OCI-LY7 (cell line): Measurements from ENCODE around the gene RNASE2. TPM values are rescaled to one million over a fixed set of nuclear protein-coding genes. Genes with fewer than 3 reads are reported as not detected.
A peak's percentile ranks its signal among the peaks of the same experiment; 100 is the strongest.

Experiments
- BruUV-seq: library from RNA; stranded (reverse); fragments of 400-500 nt; replicated peaks from 2 replicates; lab custom pipeline; 2021; lab: Mats Ljungman, UMichigan
- CTCF ChIA-PET: fragments of 300-600 bp; sonication (Branson Sonifier 250); formaldehyde crosslinking; loops from one replicate; lab custom pipeline; 2022; ENCODE audit warnings: antibody characterized with exemption; ENCODE audit not compliant: unreplicated experiment; lab: Charles Lee
- POLR2A ChIA-PET: fragments of 300-600 bp; sonication (Branson Sonifier 250); formaldehyde crosslinking; loops from one replicate; lab custom pipeline; 2022; ENCODE audit warnings: antibody characterized with exemption; lab: Charles Lee
- DNase-seq: peaks from one replicate; pipeline ENCODE4 v3.0.0-alpha.2; 2015; ENCODE audit warnings: low spot score
- H2AFZ ChIP-seq: fragments of 200-600 bp; sonication (generic), shearing (Covaris generic); 2 replicates; pipeline ENCODE4 v1.6.1; 2014; ENCODE audit warnings: mild to moderate bottlenecking, antibody characterized with exemption, low read length, moderate library complexity
- H3K27ac ChIP-seq: fragments of 200-600 bp; sonication (generic); 2 replicates; pipeline ENCODE4 v1.5.1; 2014; ENCODE audit warnings: mixed run types, low read depth, mild to moderate bottlenecking, moderate library complexity, low read length, inconsistent platforms; ENCODE audit not compliant: poor library complexity, severe bottlenecking
- H3K36me3 ChIP-seq: fragments of 200-600 bp; sonication (generic); 2 replicates; pipeline ENCODE4 v1.6.1; 2014; ENCODE audit warnings: mild to moderate bottlenecking, antibody characterized with exemption, low read length, moderate library complexity, mixed read lengths; ENCODE audit not compliant: insufficient read depth
- H3K4me1 ChIP-seq: fragments of 200-600 bp; sonication (generic); 2 replicates; pipeline ENCODE4 v1.5.1; 2014; ENCODE audit warnings: mild to moderate bottlenecking, low read length; ENCODE audit not compliant: insufficient read depth, poor library complexity, severe bottlenecking
- H3K4me2 ChIP-seq: fragments of 200-600 bp; sonication (generic); 2 replicates; pipeline ENCODE4 v1.6.1; 2014; ENCODE audit warnings: mild to moderate bottlenecking, low read length
- H3K4me3 ChIP-seq: fragments of 200-600 bp; sonication (generic); 2 replicates; pipeline ENCODE4 v1.5.1; 2014; ENCODE audit warnings: mild to moderate bottlenecking, low read depth, low read length; ENCODE audit not compliant: poor library complexity, severe bottlenecking
- H3K79me2 ChIP-seq: fragments of 200-600 bp; sonication (generic); 2 replicates; pipeline ENCODE4 v1.6.1; 2016; ENCODE audit warnings: low read depth, mild to moderate bottlenecking, low read length, moderate library complexity, mixed read lengths; ENCODE audit not compliant: insufficient read depth
- H3K9me2 ChIP-seq: fragments of 200-600 bp; sonication (generic); 2 replicates; pipeline ENCODE4 v1.6.1; 2016; ENCODE audit warnings: mild to moderate bottlenecking, low read length, mixed read lengths; ENCODE audit not compliant: insufficient read depth
- H3K9me3 ChIP-seq: fragments of 200-600 bp; sonication (generic); 2 replicates; pipeline ENCODE4 v1.6.1; 2014; ENCODE audit warnings: mild to moderate bottlenecking, mixed run types, low read length, mixed read lengths
- H4K20me1 ChIP-seq: fragments of 200-600 bp; sonication (generic); 2 replicates; pipeline ENCODE4 v1.6.1; 2014; ENCODE audit warnings: mild to moderate bottlenecking, antibody characterized with exemption, low read length, moderate library complexity, mixed read lengths; ENCODE audit not compliant: insufficient read depth
- CTCF ChIP-seq: fragments of 200-600 bp; sonication (generic); conservative IDR thresholded peaks from 2 replicates; pipeline ENCODE4 v1.5.1; 2014; ENCODE audit warnings: mild to moderate bottlenecking, antibody characterized with exemption, low read length, moderate library complexity, mixed read lengths
- EZH2phosphoT487 ChIP-seq: fragments of 200-600 bp; sonication (generic); IDR thresholded peaks from 2 replicates; pipeline ENCODE4 v1.6.1; 2018; ENCODE audit warnings: low read depth, borderline replicate concordance, mild to moderate bottlenecking, mixed run types, antibody characterized with exemption, low read length, moderate library complexity, mixed read lengths
- intact Hi-C: fragments of 100-400 bp; cut with micrococcal nuclease; formaldehyde crosslinking; loops from one replicate; pipeline ENCODE4 v1.10.0; 2022; ENCODE audit not compliant: unreplicated experiment
- total RNA-seq, 2 experiments: library from RNA; depleted of rRNA in 1 of 2; stranded (reverse); fragments of >200 nt in 1 of 2; shearing (Covaris generic) in 1 of 2; gene quantifications; 2 replicates each; pipeline ENCODE4 v1.2.3, GENCODE V29; 2014 to 2022

Gene RNASE2
- total RNA-seq, 2 experiments from 2014 or later, result not detected

GRCh38 chr14:20986811-20987210 is 31.5 kb downstream of the RNASE2 start:
- no peak overlapping the region for H3K4me2 ChIP-seq
- H2AFZ ChIP-seq, result no peak overlapping the region
- DNase-seq, result no peak
- TF ChIP-seq CTCF, result no peak
- TF ChIP-seq EZH2phosphoT487, result no peak
- no peaks in the 10 kb centered on the region for H4K20me1 ChIP-seq
- H3K9me2 ChIP-seq, result no peaks in the 10 kb centered on the region
- H3K36me3 ChIP-seq, result peaks cover 7% of the 10 kb centered on the region
- H3K4me3 ChIP-seq, result no peak overlapping the region
- no peak overlapping the region for H3K27ac ChIP-seq
- ChIA-PET POLR2A (no interaction called here), CTCF (interaction anchor here (0.9 kb wide), 1 partner anchor 16 kb away, joined by 3 read pairs; no protein-coding TSS in a partner anchor)
- intact Hi-C loops, result no loop called here
- peaks cover 21% of the 10 kb centered on the region for H3K4me1 ChIP-seq
- H3K79me2 ChIP-seq, result peaks cover 20% of the 10 kb centered on the region
- no TSS peak for BruUV-seq
- no peaks in the 10 kb centered on the region for H3K9me3 ChIP-seq

GRCh38 chr14:20988717-20989470 is 33.6 kb downstream of the RNASE2 start:
- peak overlapping the region; percentile 65 for H3K4me3 ChIP-seq

More at GRCh38 chr14:20988717-20989470, 33.6 kb downstream of the RNASE2 start:
- Histone ChIP-seq H3K79me2 (peaks cover 27% of the 10 kb centered on the region), H3K36me3 (peaks cover 28% of the 10 kb centered on the region), H4K20me1 (no peaks in the 10 kb centered on the region), H3K27ac (peak overlapping the region; percentile 55), H3K9me3 (no peaks in the 10 kb centered on the region), H3K9me2 (no peaks in the 10 kb centered on the region), H3K4me2 (peak overlapping the region; percentile 83), H2AFZ (peak overlapping the region; percentile 54; the same call in 1 of the 2 replicates), H3K4me1 (peaks cover 24% of the 10 kb centered on the region)
- DNase-seq, result peak; percentile 4
- CTCF ChIA-PET, result interaction anchor here (1.4 kb wide), 1 partner anchor 18 kb away, joined by 4 read pairs; no protein-coding TSS in a partner anchor
- POLR2A ChIA-PET, result interaction anchor here (0.5 to 1.6 kb wide), 7 partner anchors 8 to 513 kb away, joined by 3 to 5 read pairs (median 4); partner anchors contain the start of gene SLC39A2
- BruUV-seq, result TSS peak; percentile 98
- intact Hi-C loops, result no loop called here
- TF ChIP-seq CTCF (no peak), EZH2phosphoT487 (no peak)
